Stimulated activated CD8-positive, alpha-beta memory T cell treated with anti-CD3 and anti-CD28 coated beads, Interleukin-4, amount 100 ng/mL, for 24 hours (primary cell): ENCODE measurements around the gene LRP2.

ENCODE experiments used
- DNase-seq: peaks from one replicate; pipeline ENCODE4 v3.0.0-alpha.2; 2020; ENCODE audit warnings: low read depth

The LRP2 gene

DNA sequence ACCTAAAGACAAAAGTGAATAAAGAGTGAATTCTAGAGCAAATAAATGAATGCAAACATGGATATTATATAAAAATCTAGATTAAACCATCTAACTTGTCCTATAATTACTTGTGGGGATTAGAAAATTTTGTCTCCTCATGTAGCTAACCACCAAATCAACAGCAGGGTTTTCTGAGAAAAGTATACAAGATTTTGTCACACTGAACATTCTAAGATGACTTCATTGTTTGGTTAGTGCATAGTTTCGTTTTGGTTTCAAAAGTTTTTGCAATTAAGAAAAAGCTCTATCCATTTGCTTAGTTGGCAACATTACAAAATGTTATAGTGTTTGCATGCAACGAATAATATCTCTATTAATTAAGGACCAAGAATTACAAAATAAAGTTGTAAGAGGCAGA, 125.0 kb downstream of the LRP2 start:
- no peak for DNase-seq

DNA sequence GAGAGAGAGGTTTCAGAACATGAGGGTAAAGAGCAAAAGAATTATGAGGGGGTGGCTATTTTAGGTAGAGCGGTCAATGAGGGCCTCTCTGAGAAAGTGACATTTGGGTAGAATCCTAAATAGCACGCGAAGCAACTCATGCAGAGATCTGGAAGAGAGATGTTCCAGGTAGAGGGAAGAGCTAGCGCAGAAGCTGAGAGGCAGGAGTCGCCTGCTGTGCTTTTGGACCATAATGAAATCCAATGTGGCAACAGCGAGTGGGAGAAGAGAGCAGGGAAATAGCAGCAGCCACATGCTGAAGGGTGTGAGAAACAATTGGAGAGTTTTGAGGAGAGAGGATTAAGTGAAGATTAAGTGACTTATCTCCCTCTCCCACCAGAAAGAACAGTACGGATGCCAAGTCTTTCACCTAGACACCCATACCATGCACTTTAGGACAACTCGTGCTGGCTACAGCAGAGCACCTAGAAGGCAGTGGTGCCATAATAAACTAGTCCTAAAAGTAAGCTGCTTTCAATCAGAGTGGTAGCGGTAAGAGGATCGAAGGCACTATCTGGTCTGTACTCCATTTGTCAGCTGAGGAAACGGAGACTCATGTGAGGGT, 129.7 kb downstream of the LRP2 start:
- no peak for DNase-seq

DNA sequence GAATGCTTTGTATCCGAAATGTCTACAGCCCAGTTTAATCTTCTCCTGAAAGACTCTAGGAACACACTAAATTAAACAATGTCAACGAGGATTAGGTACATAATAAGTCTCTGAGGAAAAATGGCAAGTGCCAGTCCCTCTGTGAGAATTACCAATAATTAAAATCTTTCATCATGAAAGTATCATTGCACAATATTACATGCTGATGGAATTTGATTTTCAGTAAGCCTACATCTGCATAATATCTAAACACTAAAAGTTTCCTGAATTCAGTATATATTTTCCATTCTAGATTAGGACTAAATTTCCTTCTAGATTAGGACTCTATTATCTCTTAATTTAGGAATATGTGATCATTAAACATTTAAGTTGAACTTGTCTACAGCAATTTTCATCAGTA, 132.1 kb downstream of the LRP2 start:
- no peak for DNase-seq

DNA sequence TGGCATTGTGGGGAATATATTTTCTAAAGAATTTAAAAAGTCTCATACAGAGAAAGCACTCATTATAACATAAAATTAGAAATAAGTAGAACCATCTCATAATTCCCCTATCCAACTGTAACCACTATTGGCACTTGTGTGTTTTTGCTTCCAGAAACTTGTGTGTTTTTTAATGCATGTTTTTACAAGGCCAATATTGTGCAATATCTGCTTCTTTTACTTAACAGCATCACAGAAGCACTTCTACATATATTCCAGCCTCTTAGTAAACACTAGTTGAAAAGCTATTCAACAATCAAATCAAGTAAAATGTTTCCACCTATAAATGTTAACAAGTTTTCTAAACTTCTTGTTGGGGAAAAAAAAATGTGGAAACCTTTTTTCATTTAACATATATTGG, 132.7 kb downstream of the LRP2 start:
- no peak for DNase-seq

DNA sequence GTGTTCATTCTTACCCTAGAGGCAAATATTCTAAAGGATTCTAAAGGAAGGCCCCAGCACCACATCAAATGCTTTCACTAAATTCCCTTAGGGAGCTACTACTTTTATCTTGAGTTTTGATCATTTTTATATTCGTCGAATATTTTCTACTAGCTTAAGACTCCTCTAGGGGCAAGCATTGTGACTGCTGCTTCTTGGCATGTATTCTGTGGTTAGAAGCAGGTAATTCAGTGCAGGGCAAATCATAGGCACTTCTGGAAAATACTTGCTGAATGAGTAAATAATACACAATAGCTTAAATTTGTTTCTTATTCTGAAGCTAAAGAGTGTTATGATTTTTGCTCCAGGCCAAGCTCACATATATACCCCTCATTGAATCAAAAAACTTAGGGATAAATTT, 136.4 kb downstream of the LRP2 start:
- no peak for DNase-seq

DNA sequence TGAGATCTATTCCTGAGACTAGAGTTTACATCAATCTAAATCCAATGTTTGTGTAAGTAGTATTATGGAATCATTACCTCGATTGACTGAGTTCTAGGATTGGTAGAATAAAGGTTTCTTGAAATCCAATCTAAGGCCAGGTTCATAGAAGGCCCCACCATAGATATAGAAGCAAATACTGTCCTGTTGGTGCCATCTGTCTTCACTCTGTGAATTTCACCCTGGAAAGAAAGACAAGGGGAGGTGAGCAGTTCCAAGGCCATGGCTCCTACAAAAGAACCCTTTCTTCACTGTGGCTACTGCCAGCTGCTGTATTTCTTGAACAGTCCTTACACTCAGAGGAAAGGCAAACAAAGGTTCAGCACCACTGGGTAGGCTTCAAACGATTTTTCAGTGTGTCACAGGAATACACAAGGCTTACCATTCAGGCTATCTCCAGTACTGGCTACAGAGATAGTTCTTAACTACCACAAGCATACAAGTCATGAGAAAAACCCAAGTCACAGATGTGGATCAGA, 137.0 kb downstream of the LRP2 start:
- DNase-seq: no peak

DNA sequence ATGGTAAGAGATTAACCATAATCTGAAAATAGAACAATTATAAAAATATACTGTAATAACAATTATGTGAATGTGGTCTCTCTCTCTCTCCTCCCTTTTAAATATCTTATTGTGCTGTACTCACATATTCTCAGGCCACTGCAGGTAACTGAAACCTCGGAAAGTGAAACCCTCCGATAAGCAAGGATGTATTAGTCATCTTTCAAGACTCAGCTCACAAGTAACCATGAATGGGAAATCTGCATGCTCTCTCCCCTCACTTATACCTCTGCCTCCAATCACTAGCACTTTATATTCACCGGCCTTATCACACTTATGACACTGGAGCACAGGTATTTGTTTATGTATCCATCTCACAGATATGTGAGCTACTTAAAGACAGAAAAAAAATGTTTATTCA, 139.7 kb downstream of the LRP2 start:
- DNase-seq: no peak

DNA sequence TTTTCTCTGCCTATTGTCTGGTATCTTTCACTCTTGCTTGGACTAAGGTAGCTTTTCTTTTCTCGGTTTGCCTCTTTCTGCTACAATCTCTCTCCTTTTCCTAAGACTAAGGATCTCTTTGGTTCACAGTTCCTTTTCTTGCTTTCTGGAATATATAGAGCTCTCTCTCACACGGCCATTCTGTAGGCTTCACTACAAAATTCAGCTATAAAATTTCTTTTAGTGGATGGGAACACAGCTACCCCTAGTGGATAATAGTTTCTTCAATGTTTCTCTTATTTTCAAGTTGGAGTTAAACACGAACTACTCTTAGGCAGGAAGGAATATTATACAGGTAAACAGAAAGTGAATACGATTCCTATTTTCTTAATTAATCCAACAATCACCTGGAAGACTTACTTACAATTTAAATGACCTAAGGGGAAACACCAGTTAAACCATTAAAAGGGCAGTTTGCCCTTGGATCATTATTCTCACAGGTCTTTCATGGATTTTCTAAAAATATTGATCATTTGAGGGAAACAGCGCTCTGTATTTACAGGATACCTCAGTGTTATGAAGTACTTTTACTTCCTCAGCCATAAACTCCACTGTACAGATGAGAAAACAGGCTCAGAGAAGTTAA, 140.5 kb downstream of the LRP2 start:
- DNase-seq: no peak

DNA sequence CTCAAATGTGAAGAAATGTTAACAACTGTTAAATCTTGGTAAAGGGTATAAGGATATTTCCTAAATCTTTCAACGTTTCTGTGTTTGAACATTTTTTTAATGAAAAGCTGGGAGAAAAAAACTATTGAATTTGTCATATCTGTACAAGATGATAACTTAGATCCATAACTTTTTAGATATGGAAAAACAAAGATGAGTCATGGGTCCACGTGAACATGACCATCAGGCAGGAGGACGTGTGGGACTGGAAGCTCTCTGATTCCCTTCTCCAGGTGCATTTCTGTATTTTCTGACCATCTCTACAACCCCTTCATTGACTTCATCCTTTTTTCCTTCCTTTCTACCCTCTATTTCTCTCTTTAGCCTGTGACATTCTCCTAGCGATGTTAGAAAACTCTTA, 151.4 kb downstream of the LRP2 start:
- DNase-seq: no peak

DNA sequence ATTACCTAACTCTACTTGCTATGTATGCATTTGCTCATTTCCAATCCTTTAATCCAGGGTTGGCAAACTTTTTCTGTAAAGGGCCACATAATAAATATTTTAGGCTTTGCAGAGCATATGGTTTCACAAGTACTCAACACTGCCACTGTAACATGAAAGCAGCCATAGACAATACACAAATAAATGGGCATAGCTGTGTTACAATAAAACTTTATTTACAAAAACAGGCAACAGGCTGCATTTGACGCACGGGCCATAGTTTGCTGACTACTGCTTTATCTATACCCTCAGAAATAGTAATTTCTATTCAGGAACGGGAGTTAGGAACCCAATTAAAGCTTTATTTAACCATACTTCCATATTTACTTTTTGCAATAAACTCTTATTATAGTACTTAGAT, 154.3 kb downstream of the LRP2 start:
- DNase-seq: no peak

DNA sequence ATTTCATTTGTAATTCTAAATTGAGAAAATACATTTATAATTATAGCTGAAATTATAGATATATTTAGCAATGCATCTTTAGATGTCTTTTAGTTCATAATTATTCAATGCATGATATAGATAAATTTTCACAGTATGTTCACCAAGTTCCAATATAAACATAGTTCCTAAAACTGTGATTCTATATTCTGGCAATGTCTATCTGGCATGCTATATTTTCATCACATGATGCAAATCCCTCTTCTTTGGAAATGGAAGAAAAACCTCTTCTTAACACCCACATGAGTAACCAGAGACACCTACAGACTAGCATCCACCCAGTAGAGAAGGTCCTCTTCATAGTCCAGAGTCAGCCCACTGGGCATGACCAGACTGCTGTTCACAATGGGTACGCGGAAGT, 157.2 kb downstream of the LRP2 start:
- DNase-seq: no peak

DNA sequence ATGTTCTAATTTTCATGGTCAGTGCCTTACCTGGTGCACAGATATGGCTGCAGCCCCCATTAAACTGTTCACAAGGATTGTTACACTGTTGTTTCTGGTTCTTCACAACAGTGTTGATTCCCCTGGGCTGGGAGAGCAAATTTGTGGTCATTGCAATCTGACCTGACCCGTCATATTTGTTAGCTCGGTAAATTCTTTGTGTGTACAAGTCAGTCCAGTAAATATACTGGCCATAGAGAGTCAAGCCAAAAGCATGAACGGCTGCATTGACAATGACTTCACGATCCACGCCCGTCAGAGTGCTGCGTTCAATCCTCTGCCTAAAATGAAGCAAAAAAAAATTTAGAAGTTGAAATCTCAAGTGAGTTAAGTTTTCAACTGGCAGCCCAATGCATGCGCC, 158.4 kb downstream of the LRP2 start:
- no peak for DNase-seq

DNA sequence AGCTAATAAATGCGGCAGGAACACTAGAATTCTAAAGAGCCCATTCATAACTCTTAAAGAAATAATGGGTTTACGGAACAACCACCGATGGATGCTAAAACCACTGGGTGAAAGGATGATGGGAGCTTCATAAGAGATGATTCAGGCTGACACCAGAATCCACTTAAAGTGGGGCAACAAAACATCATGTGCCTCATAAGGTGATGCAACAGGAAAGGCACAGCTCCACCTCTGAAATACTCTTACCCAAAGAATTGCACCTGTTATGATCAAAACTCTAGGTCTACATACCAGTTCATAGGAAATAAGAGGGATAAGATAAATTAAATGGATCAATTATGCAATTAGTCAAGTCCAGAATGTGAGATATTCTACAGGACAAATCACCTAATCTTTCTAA, 161.6 kb downstream of the LRP2 start:
- no peak for DNase-seq

DNA sequence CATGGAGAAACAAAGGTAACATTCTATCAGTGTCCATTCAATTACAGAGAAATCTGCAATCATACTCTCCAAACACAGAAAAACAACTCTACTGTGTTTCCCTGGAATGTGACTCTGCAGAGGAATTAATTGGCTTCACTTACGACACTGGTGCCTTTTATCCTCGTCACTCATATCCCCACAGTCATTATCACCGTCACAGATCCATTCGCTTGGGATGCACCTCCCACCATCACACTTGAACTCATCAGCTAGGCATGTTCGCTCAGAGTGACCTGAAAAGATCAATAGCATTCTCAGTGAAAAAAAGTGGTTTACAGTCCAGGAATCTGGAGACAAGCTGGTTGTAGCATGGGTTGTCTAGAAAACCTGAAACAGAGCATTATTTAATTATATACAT, 168.7 kb downstream of the LRP2 start:
- no peak for DNase-seq

DNA sequence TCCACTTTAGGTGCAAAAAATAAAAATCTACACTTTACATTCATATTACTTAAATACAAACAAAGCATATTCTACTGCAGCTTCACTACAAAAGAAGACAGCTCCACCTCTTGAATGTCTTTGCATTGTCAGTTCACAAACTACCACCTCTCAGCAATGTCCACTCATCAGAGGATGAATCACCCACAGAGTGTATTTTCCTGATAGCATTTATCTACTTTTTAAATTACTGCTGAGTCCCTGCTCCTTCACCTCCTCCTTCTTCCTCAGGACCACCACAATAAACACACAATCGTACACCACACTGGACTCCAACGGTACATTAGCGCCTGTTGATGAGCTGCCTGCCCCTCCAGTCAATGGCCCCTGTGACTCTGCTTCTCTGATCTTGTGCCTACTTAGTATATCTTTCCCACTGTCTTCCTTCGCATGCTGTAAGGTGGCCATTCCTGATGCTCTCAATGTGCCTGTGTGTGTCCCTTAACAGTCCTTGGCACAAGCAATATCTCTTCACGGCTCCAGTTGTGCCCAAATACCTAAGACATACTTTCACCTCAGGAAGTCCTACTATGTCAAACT, 172.0 kb downstream of the LRP2 start:
- no peak for DNase-seq

DNA sequence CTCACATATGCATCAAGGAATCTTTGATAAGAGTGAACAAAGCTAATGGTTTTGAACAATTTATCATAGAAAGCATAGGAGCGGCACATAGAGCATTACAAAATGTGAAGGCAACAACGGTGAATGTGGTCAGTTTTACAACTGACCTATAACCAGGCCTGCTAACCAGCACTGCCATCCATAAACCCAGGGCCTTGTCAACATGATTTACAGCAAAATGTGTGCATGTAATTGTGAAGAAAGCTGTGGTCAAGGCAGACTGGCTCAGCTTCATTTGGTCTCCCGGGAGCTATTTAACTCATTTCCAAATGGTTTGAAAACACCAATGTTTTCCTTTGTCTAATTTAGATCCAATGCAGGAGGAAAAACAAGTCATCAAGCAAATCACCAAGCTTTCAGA, 173.2 kb downstream of the LRP2 start:
- DNase-seq: no peak

DNA sequence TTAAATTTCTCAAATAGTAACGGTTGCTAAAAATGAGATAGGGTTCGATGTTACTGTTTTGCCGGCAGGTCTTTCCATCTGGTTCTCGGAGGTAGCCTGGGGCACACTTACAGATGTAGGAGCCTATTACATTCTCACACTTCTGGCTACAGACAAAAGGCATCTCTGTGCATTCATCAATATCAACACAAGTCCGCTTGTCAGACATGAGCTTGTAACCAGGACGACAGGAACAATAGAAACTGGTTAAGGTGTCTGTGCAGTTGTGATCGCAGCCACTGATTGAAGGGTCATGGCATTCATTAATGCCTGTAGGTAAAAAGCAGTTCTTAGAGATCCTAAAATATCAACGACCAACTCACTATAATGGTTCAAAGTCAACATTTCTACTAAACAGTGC, 176.6 kb downstream of the LRP2 start:
- no peak for DNase-seq

DNA sequence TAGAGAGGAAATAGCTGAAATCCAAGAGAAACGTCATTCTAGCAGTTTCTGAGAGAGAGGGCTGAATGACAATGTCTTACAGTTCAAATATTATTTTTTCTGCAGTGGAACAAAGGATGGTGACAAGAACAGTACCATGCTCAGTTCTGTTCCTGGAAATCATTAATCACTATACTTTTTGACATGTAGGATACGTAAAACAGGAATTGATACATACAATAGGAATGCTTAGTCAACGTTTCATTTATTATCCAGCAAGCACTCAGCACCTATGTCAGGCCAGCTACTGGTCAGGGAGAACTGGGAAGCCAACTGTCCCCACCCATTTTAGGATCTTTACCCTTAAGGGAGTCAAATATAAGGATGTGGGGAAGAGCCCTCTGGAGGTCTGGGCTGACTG, 178.3 kb downstream of the LRP2 start:
- no peak for DNase-seq

DNA sequence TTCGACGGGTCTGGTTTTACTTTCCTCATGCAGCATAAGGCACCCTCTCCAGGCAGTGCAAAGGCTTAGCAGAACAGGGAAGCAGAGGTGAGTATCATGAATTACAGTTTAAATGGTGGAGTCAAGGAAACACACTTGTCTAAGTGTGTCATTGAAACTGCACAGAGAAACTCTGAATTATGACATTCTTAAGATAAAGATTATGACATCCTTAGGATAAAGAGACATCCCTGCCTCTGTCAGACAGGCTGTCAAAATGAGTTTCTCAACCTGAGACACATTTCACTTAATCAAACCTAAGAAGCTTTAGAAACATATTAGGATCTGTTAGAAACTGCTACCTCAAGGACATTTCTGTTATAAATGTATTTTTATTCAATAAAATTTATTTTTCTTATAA, 179.8 kb downstream of the LRP2 start:
- DNase-seq: no peak

DNA sequence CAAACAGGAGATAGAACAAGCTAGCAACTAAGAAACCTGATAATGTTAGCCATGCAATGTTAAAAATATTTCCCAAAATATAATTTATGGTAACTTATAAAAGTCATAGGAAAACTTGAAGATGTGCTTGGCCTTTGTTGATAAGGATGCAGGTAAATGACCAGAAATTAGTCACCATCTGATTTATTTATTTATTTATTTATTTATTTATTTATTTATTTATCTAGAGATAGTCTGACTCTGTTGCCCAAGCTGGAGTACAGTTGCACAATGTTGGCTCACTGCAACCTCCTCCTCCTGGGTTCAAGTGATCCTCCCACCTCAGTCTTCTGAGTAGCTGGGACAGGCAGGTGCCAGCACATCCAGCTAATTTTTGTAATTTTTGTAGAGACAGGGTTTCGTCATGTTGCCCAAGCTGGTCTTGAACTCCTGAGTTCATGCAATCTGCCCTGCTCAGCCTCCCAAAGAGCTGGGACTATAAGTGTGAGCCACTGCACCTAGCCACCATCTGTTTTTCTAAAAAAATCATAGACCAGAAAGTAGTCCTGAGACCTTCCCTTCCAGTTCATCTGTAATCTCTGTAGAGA, 183.4 kb downstream of the LRP2 start:
- no peak for DNase-seq

DNA sequence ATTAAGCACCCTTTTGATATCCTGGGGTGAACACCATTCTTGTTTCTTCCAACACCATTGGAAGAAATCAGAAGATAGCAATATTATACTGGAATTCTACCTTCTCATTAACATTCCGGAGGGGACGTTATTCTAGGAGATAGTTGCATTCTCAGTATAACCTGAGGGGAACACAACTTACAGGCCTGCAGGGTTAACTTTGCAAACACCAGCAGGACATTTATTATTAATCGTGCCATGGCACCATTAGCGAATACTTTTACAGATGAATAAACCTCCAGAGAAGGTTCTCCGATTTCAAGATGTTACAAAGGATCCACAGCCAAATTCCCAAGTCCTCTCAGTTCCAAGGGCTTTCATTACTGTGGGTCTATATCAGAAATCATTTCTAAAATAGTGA, 184.0 kb downstream of the LRP2 start:
- DNase-seq: no peak

DNA sequence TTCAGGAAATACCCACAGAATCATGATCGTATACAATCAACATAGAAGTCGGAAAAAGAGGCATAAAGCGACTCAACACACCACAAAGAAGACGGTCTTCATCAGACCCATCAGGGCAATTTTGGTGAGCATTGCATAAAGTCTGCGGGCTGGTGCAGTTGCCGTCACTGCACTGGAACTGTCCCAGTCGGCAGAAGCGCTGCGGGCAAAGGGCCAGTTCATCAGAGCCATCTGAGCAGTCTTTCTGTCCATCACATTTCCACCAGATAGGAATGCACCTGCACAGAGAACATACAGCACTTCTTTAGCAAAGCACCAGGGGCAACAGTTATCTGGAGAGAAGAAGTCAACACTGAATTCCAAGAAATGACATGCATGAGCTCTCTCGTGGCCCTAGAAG, 187.2 kb downstream of the LRP2 start:
- DNase-seq: no peak

DNA sequence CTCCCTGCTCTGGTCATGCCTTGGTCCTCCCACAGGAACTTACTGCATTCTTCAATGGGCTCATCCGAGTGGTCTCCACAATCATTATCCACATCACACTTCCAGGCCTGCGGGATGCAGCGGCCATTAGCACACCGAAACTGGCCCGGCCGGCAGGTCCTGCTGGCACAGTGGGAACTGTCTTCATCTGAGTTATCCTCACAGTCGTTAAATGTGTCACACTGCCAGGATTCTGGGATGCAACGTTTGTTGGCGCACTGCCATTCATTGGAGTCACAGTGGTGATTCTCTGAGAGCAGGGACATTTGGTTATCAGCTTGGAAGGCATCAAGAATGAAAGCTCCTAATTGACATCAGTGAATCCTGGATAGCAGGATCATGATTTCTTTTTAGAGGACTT, 188.5 kb downstream of the LRP2 start:
- DNase-seq: no peak

DNA sequence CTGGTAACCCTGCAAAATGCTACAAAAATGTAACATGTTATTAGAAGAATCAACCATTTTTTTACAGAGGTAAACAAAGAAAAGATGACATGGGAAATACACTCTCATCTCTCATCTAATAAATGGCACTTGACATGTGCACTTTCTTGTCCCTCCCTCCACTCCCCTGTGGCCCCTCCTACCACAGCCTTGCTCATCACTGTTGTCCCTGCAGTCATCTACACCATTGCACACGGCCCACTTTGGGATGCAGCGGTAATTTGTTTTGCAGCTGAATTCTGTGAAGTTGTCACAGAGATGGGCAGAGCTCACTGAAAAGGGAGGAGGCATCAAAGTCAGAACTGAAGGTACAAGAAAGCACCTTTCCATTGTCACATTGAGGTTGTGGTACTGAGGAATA, 189.4 kb downstream of the LRP2 start:
- no peak for DNase-seq
